Esophagus squamous epithelium (tissue), 4 donors: ENCODE results near the gene C22orf31.

Experiments
- CTCF ChIP-seq, 6 experiments: fragments of 450-650 bp in 4 of 6; fragments of 200-600 bp in 2 of 6; sonication (generic) in 2 of 6; IDR thresholded peaks; one replicate each; pipeline ENCODE4 v1.5.1; 2016 to 2019; ENCODE audit warnings: antibody characterized with exemption in 6 of 6, mild to moderate bottlenecking in 4 of 6, moderate library complexity in 4 of 6
- POLR2A ChIP-seq, 4 donors: fragments of 450-650 bp; IDR thresholded peaks; one replicate each; pipeline ENCODE4 v1.6.1; 2017; ENCODE audit warnings: antibody characterized with exemption in 4 of 4, mild to moderate bottlenecking in 4 of 4, moderate library complexity in 3 of 4

GRCh38 chr22:29073618-29074275, 12.1 kb upstream of the C22orf31 start:
- TF ChIP-seq CTCF (IDR thresholded peaks at IDR 0.05) (no peak), POLR2A (IDR thresholded peaks at IDR 0.05) (no peak)
